ENCODE results near the gene FLOT1.
"Not testable (repeated sequence)": the region's sequence is repeated elsewhere in the genome, so short reads cannot be mapped to it uniquely, and the experiment has no call there.

The FLOT1 gene

DNA sequence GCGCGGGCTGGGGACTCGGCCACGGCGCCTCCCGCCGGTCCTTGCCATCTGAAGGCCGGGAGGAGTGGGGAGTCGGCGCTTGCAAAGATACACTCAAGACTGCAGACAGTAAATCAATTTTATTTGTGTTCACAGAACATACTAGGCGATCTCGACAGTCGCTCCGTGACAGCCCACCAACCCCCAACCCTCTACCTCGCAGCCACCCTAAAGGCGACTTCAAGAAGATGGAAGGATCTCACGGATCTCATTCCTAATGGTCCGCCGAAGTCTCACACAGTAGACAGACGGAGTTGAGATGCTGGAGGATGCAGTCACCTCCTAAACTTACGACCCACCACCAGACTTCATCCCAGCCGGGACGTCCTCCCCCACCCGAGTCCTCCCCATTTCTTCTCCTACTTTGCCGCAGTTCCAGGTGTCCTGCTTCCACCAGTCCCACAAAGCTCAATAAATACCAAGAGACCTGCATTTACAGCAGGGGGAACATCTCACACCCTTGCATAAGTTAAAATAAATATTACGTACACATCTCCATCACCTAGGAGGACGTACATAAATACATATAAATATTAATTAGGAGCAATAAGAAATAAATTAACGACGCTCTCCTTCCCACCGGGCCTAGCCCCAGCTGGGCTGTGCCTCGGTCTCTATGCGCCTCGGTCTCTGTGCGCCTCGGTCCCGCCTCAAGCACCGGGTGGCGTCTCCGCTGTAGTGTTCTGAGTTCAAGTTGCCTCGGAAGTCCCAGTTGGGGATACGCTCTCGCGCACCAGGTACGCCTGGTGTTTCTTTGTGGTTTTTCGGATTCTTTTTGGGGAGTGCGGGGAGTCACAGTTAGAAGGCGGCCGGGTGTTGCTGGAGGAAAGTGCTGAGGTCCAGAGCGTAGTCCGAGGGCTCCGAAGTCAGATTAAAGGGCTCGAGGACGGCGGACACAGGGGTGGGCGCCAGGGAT lies 889 bp upstream of the FLOT1 start:
- DNase-seq = no peak

DNA sequence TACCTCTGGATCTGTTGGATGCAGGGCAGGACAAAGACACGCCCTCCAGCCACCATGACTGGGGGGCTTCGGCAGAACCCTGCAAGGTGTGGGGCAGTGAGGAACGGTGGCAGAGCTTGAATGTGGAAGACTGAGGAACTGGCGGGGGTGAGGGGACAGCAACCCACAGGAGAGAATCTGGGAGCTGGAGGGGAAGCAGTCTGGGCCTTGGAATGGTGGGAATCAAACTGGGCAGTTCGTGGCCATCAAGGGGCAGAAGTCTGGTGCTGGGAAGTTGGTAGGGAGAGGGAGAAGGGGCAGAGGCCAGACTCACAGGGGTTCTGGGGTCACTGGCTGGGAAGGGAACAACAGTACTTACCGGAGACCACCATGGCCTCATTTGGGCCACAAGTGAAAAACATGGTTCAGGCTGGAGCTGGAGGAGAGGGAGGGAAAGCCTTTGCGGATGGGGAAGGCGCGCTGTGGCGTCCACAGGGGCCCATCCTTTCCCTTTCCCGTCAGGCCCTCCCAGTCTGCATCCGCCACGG lies 635 bp downstream of the FLOT1 start:
- DNase-seq = no peak

DNA sequence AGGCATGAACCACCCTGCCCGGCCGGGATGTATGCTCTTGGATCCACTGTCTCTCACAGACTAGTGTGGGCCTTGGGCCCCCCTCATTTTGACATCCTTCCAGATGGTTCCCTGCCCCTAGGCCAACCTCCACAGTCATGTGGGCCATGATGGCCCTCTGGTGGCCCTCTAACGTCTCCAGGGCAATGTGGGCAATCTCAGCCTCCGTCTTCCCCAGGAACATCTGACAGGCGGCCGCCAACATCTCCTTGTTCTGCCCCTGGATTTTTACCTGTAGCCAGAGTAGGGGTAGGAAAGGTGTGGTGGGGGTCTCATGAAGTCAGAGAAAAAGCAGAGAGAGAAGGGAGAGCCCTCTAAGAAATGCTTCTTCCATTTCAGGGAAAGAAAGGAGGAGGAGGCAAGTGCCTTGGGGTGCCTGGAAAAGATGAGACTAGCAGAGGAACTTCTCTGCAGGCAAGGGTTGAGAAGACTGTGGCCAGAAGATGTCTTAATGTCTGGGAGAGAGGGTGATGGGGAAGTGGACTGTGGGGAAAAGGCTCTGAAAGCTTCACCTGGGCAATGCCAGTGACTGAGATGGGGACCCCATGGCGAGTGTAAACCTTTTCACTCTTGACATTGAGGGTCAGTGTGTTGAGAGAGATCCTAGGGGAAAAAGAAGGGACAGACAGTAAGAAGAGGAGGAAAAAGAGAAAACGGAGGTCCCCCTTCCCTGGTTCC lies 1.3 kb downstream of the FLOT1 start:
- peak; percentile 54 for DNase-seq

DNA sequence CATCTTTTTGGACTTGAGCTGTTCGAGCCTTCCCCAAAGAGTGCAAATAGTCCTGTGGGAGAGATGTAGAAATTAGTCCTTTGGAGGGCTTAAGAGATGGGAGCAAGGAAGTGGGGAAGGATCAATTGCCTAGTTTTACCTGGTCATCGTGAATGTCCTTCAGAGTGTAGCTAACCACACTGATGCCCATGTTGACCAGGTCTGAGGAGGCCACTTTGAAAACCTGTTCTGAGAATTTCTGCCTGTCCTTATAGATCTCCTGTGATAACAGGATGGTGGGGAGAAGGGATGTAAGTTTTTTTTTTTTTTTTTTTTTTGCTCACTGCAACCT lies 2.0 kb downstream of the FLOT1 start:
- no peak for DNase-seq

DNA sequence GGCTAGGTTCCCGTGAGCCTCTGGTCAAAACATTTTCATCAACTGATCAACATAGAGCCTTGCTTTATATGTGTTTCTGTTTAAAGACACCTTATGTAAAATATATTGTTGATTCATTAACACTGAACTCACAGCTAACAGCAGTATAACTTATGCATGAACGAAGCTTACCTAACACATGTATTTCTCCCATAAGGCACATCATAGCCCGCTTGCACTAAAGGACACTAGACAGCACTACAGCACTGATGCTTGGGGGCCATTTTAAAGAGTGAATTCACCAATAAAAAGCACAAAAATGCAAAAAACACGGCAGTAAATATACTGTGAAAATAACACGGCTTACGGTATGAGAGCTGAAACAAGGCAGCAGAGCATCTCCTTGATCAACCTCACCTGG lies 4.0 kb downstream of the FLOT1 start:
- DNase-seq = no peak

DNA sequence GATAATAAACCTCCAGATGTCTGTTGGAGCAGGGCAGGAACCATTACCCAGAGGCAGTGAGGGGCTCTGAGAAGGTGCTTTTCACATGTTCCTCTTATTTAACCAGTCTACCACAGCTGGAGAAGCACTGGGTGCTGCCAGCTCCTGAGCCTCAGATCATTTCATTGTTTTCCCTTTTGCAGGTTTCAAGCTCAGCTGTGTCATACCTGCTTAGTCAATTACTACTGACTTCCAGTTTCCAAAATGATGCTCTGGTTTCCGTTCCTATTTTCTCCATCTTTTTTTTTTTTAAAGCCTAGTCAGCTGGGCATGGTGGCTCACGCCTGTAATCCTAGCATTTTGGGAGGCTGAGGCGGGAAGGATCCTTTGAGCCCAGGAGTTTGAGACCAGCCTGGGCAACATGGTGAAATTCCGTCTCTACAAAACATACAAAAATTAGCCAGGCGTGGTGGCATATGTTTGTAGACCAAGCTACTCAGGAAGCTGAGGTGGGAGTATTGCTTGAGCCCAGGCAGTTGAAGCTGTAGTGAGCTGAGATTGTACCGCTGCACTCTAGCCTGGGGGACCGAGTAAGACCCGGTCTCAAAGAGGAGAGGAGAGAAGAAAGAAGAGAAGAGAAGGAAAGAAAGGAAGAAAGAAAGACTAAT lies 6.7 kb downstream of the FLOT1 start:
- no peak for DNase-seq

DNA sequence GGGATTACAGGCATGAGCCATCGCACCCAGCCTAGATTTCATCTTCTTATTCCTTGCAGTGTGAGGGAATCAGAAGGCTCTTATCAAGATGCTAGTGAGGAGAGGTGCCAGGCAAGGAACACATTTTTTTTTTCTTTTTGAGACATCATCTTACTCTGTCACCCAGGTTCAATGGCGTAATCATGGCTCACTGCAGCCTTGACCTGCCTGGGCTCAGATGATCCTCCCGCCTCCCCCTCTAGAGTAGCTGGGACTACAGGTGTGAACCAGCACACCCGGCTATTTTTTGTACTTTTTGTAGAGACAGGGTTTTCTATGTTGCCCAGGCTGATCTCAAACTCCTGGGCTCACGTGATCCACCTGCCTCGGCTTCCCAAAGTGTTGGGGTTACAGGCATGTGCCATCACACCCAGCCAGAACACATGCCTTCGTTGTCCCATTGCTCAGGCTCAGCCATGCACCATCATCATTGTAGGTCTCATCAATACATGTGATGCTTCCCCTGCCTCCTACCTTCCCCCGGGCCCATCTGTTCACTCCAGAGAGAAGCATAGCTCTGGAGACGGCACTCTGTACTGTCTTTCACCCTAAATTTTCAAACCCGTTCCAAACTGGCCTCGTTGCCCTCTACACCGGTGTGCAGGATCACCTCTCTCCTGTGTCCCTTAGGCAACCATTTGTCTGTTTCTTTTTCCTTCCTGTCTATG lies 10.1 kb downstream of the FLOT1 start:
- no peak for DNase-seq

DNA sequence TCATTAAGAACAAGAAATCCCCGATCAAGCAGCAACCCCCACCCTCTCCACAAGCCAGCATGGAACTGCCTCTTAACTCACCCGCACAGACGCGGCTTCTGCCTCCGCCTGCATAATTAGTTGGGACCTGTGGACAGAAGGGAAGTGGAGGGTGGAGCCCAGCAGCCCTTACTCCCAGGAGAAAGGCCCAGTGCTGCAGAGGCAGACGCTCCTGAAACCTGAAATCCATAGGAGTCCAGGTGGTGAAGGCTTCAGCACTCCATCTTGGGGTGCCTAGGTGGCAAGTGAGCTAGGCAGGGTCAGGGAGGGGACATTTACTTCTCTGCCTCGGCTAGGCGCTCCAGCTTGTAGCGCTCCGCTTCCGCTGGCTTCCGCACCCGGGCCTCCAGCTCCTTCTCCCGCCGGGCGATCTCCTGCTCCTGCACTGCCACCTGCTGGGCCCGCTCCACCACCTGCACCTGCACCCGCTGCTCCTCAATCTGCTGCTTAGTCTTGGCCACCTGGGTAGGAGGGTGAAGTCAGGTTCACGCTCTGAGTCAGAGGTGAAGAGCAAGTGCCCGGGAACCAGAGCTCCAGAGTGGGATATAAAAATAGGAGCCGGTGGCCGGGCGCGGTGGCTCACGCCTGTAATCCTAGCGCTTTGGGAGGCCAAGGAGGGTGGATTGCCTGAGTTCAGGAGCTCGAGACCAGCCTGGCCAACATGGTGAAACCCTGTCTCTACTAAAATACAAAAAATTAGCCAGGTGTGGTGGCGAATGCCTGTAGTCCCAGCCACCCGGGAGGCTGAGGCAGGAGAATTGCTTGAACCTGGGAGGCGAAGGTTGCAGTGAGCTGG lies 11.7 kb downstream of the FLOT1 start:
- peak; percentile 95 for DNase-seq

DNA sequence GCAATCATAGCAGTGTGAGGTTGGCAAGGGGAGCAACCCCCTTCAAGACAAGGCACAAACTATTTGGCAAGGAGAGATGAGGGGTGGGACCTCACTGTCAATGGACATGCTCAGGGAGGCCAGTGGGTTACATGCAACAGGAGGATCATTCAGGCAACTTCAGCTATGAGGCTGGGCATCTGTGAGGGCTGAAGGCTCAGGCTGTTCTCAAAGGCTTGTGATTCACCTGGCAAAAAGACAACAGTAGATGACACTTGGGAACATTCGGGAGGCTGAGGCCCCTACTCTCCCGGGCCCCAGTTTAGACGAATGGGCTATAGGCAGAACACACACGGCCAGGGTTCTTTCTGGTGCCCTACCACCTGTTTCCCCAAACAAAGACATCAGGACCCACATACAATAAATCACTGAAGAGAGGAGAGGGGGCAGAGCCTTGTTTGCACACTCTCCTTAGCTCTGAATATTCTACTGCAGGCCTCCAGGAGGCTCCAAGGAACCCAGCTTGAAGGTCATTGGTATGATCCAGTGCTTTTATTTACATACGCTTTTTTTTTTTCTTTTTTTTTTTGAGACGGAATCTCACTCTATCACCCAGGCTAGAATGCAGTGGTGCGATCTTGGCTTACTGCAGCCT lies 14.4 kb downstream of the FLOT1 start:
- DNase-seq = no peak

DNA sequence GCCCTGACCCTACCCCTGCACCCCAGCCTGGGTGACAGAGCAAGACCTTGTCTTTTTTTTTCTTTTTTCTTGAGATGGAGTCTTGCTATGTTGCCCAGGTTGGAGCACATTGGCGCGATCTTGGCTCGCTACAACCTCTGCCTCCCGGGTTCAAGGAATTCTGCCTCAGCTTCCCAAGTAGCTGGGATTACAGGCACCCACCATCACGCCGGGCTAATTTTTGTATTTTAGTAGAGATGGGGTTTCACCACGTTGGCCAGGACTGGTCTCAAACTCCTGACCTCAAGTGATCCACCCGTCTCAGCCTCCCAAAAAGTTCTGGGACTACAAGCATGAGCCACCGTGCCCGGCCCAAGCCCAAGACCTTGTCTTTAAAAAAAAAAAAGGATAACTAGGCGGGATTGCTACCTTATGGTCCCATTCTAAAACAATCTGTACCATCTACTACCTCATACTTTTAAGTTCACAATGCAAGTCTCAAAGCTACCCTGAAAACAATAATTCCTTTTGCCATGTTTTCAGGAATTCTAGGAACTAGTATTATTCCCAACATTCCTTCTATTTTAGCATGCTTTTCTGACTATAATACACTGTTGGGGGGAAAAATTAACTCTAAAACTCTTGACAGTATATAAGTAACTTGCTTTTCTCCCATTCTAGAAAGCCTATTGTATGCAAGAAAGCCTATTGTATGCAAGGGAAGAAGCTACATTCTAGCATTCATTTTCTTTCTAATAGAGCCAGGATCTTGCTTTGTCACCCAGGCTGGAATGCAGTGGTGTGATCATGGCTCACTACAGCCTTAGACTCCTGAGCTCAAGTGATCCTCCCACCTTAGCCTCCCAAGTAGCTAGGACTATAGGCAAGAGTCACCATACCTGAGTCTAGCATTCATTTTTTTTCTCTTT lies 15.7 kb downstream of the FLOT1 start:
- DNase-seq = no peak

DNA sequence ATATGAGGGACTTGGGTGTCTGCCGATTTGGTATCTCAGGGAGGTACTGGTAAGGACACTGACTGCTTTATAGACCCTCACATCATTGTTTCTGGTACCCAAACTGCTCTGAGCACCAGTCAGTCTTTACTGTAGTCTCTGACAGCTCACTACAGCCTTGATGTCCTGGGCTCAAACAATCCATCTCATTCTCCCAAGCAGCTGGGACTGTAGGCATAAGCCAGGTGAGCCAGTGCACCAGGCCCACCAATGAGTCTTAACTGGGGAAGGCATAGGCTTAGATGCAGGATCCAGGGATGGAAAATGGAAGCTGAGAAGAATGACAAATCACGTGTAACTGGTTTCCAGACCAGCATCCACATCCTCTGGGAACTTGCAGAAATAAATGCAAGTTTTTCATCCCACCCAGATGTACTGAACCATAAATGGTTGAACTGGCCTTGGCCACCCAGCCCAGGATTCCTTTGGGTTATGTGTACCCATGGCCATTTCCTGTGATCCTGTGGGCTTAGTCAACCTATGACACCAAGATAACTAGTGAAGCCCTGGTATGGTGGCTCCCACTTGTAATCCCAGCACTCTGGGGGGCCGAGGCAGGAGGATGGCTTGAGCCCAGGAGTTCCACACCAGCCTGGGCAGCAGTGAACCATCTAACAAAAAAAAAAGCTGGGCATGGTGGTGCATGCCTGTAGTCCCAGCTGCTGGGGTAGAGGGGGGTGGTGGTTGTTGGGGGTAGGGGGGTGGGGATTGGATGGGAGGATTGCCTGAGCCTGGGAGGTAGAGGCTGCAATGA lies 16.6 kb downstream of the FLOT1 start:
- DNase-seq = no peak

DNA sequence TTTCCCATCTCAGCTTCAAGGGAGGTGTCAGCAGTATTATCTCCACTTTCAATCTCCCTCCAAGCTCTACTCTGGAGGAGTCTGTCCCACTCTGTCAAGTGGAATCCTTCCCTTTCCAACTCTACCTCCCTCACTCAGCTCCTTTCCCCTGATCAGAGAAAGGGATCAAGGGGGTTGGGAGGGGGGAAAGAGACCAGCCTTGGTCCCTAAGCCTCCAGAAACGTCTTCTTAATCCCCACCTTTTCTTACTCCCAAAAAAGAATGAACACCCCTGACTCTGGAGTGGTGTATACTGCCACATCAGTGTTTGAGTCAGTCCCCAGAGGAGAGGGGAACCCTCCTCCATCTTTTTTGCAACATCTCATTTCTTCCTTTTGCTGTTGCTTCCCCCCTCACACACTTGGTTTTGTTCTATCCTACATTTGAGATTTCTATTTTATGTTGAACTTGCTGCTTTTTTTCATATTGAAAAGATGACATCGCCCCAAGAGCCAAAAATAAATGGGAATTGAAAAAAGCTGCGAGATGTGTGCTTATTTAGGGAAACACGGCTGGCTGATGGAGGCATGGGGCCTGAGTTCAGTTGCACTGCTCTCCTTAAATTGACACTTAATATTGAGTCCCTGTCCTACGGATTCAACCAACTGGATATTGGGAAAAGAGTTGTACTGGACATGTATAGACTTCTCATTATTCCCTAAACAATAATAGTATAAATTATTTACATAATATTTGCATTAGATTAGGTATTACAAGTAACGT lies 17.4 kb downstream of the FLOT1 start:
- no peak for DNase-seq

DNA sequence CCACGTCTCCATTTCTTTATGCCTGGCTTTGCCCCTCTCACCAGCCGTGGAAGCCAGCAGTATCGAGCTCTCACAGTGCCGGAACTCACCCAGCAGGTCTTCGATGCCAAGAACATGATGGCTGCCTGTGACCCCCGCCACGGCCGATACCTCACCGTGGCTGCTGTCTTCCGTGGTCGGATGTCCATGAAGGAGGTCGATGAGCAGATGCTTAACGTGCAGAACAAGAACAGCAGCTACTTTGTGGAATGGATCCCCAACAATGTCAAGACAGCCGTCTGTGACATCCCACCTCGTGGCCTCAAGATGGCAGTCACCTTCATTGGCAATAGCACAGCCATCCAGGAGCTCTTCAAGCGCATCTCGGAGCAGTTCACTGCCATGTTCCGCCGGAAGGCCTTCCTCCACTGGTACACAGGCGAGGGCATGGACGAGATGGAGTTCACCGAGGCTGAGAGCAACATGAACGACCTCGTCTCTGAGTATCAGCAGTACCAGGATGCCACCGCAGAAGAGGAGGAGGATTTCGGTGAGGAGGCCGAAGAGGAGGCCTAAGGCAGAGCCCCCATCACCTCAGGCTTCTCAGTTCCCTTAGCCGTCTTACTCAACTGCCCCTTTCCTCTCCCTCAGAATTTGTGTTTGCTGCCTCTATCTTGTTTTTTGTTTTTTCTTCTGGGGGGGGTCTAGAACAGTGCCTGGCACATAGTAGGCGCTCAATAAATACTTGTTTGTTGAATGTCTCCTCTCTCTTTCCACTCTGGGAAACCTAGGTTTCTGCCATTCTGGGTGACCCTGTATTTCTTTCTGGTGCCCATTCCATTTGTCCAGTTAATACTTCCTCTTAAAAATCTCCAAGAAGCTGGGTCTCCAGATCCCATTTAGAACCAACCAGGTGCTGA lies 18.4 kb downstream of the FLOT1 start:
- DNase-seq = not testable (repeated sequence)

DNA sequence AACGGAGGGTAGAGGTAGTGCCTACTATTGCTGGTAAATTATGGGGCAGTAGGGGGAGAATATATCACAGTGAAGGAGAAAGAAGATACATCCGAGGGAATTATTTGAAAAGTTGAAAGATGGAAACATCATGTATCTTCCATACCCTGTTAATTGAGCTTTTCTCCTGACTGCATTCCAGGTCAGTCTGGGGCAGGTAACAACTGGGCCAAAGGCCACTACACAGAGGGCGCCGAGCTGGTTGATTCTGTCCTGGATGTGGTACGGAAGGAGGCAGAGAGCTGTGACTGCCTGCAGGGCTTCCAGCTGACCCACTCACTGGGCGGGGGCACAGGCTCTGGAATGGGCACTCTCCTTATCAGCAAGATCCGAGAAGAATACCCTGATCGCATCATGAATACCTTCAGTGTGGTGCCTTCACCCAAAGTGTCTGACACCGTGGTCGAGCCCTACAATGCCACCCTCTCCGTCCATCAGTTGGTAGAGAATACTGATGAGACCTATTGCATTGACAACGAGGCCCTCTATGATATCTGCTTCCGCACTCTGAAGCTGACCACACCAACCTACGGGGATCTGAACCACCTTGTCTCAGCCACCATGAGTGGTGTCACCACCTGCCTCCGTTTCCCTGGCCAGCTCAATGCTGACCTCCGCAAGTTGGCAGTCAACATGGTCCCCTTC lies 19.2 kb downstream of the FLOT1 start:
- DNase-seq = not testable (repeated sequence)

DNA sequence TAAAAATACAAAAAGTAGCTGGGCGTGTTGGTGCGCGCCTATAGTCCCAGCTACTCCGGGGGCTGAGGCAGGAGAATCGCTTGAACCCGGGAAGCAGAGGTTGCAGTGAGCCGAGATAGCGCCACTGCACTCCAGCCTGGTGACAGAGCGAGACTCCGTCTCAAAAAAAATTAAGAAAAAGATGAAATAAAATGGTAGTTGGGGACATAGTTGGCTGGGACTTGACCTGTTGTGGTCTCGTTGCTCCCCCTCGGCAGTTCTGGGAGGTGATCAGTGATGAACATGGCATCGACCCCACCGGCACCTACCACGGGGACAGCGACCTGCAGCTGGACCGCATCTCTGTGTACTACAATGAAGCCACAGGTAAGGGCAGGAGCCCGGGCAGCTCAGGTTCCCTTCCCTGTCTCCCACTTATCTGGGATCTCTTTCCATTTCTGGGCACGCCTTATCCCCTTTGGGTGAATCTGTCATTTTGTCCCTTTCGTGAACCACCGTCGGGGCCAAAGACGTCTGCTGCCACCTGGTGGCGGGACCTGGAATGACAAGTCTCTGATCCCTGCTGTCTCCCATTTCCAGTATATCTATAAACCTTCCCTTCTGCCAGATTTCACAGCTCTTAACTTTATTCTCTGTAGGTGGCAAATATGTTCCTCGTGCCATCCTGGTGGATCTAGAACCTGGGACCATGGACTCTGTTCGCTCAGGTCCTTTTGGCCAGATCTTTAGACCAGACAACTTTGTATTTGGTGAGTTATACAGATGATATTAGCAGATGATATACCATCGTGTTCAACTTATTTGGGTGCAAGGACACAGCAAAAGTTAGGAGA lies 20.0 kb downstream of the FLOT1 start:
- peak; percentile 84 for DNase-seq

DNA sequence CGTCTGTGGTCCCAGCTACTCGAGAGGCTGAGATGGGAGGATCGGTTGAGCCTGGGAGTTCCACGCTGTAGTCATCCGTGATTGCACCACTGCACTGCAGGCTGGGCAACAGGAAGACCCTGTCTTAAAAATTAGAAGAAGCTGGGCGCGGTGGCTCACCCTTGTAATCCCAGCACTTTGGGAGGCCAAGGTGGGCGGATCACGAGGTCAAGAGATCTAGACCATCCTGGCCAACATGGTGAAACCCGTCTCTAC lies 20.5 kb downstream of the FLOT1 start:
- not testable (repeated sequence) for DNase-seq
